Measurements from ENCODE around the gene LGR4. TPM values are rescaled to one million over a fixed set of nuclear protein-coding genes. Genes with fewer than 3 reads are reported as not detected.

LGR4 gene
- total RNA-seq, 1 donor from 2014 or later, result 39.6 TPM

DNA sequence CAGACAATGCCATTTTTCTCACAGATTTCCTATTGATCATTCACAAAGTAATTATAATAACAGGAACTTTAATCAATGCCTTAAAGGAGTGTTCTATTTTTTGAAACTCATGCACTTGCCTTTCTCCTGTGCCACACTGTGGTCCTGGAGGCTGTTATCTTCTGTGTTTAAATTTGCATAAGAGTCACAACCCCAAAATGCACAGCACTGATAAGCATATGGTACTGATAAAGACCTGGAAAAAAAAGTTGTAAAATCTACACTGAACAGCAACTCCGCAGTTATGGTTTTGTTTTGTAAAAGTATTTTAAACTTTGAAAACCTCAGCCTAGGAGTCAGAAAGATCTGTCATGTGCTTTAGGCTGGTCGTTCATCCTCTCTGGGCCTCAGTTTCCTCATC, 100.4 kb downstream of the LGR4 start:
- Mint-ChIP-seq H3K4me3 (no peak overlapping the region), H3K27me3 (no peaks in the 10 kb centered on the region), H3K36me3 (peaks cover 13% of the 10 kb centered on the region), H3K27ac (no peak overlapping the region), H3K9me3 (no peaks in the 10 kb centered on the region), H3K4me1 (ENCODE audit: unreplicated experiment) (peaks cover 10% of the 10 kb centered on the region)
- no peak for DNase-seq (ENCODE audit: extremely low spot score, unreplicated experiment)
- no peak for TF ChIP-seq CTCF (conservative IDR thresholded peaks at IDR 0.05)

DNA sequence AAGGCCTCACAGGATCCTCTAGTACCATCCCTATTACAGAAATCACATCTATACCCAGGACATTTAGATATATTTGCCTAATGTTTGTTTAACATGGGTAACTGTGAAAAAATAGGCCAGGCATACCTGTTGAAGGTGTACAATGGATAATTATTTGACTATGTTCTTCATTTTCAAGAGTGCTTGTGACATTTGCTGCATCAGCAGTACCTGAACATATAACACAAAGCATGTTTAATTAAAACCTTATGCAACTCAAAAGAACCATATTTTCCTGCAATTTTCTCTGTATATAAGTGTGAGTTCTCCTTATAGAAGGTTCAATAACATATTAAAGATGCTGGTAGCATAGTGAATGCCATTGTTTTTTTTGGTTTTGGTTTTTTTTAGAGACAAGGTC, 101.1 kb downstream of the LGR4 start:
- H3K36me3 Mint-ChIP-seq, result peaks cover 8% of the 10 kb centered on the region
- H3K4me3 Mint-ChIP-seq, result no peak overlapping the region
- DNase-seq (ENCODE audit: extremely low spot score, unreplicated experiment), result no peak
- peaks cover 10% of the 10 kb centered on the region for H3K4me1 Mint-ChIP-seq (ENCODE audit: unreplicated experiment)
- TF ChIP-seq CTCF (conservative IDR thresholded peaks at IDR 0.05), result no peak
- H3K27ac Mint-ChIP-seq, result no peak overlapping the region
- no peaks in the 10 kb centered on the region for H3K9me3 Mint-ChIP-seq
- H3K27me3 Mint-ChIP-seq, result no peaks in the 10 kb centered on the region

GRCh38 chr11:27370374-27370773, 102.2 kb downstream of the LGR4 start:
- Mint-ChIP-seq H3K27ac (no peak overlapping the region), H3K4me3 (no peak overlapping the region), H3K9me3 (no peaks in the 10 kb centered on the region), H3K4me1 (ENCODE audit: unreplicated experiment) (peaks cover 10% of the 10 kb centered on the region), H3K36me3 (peaks cover 8% of the 10 kb centered on the region), H3K27me3 (no peaks in the 10 kb centered on the region)
- TF ChIP-seq CTCF (conservative IDR thresholded peaks at IDR 0.05), result no peak
- no peak for DNase-seq (ENCODE audit: extremely low spot score, unreplicated experiment)

DNA sequence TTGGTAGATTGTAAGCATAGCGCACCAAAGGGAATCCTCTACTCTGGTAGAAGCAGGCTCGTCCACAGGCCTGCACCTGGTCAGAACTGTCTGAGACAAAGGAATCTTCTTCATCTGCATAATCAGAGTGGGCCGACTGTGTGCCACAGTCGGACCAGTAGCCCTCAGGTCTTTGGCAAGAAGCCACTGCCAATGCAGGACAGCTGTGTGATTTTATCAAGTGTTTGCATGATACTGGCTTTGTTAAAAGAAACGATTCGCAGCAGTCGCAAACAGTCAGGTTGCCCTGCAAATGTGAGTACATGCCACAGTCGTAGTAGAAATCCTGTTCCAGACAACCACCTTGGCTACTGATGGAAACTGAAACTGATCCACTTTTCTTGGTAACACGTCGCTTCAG, 104.7 kb downstream of the LGR4 start:
- Mint-ChIP-seq H3K36me3 (peaks cover 4% of the 10 kb centered on the region), H3K27me3 (no peaks in the 10 kb centered on the region), H3K4me3 (no peak overlapping the region), H3K9me3 (no peaks in the 10 kb centered on the region), H3K27ac (peak overlapping the region; percentile 17), H3K4me1 (ENCODE audit: unreplicated experiment) (peaks cover 18% of the 10 kb centered on the region)
- no peak for TF ChIP-seq CTCF (conservative IDR thresholded peaks at IDR 0.05)
- no peak for DNase-seq (ENCODE audit: extremely low spot score, unreplicated experiment)

DNA sequence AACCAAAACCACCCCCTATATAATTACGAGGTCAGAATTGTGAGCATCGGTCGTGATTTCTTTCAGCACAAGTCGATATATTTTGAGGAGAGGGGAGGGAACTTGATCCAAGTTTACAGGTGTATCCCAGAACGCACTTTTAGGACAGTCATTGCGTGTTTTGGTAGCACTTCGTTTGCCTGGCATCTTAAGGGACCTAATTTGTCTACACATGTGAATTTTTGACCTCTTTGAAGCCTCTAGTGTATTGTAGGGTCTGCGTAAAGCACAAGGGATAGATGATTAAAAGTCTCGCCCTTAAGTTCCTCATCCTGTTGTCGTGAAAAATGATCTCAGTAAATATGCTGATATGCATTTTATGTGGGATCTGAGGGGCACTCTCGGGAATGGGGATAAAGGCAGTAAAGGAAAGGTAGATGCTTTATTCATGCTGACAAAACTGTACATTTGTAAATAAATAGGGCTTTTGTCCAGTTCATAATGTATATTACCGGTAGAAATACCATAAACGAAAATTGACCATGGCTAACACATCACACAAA, 108.9 kb downstream of the LGR4 start:
- H3K4me3 Mint-ChIP-seq, result peak overlapping the region; percentile 99

More for the DNA sequence above, 108.9 kb downstream of the LGR4 start:
- no peak for DNase-seq (ENCODE audit: extremely low spot score, unreplicated experiment)
- peaks cover 5% of the 10 kb centered on the region for H3K9me3 Mint-ChIP-seq
- H3K36me3 Mint-ChIP-seq, result peaks cover 9% of the 10 kb centered on the region
- peak overlapping the region; percentile 90 for H3K27ac Mint-ChIP-seq
- TF ChIP-seq CTCF (conservative IDR thresholded peaks at IDR 0.05), result no peak
- H3K4me1 Mint-ChIP-seq (ENCODE audit: unreplicated experiment), result peaks cover 44% of the 10 kb centered on the region
- no peaks in the 10 kb centered on the region for H3K27me3 Mint-ChIP-seq

Data from type B pancreatic cell (in vitro differentiated cells).